Neural cell (in vitro differentiated cells): ENCODE results near the gene SPRYD3. TPM values are rescaled to one million over a fixed set of nuclear protein-coding genes. Genes with fewer than 3 reads are reported as not detected.

Experiments
- H2AFZ ChIP-seq: fragments of 200-600, 300-800 bp; sonication (generic), shearing (Covaris generic); 2 replicates; pipeline ENCODE4 v1.6.0; 2014; ENCODE audit warnings: low read depth, mild to moderate bottlenecking, antibody characterized with exemption, low read length, moderate library complexity
- H3F3A ChIP-seq: fragments of 200-600 bp; shearing (Covaris generic); 2 replicates; pipeline ENCODE4 v1.6.1; 2016; ENCODE audit warnings: mild to moderate bottlenecking, moderate library complexity, mixed read lengths, antibody characterized with exemption, low read length; ENCODE audit not compliant: insufficient read depth, poor library complexity, severe bottlenecking
- H3K27ac ChIP-seq: fragments of 200-600, 300-800 bp; sonication (generic), shearing (Covaris generic); 2 replicates; pipeline ENCODE4 v1.5.1; 2014; ENCODE audit warnings: mild to moderate bottlenecking, low read length, moderate library complexity
- H3K27me3 ChIP-seq: fragments of 300-800, 200-600 bp; sonication (generic), shearing (Covaris generic); 2 replicates; pipeline ENCODE4 v1.6.0; 2014; ENCODE audit warnings: mild to moderate bottlenecking, low read depth, low read length, moderate library complexity; ENCODE audit not compliant: insufficient read depth
- H3K36me3 ChIP-seq: fragments of 300-800, 200-600 bp; sonication (generic), shearing (Covaris generic); 2 replicates; pipeline ENCODE4 v1.5.1; 2014; ENCODE audit warnings: mild to moderate bottlenecking, antibody characterized with exemption, low read length, moderate library complexity; ENCODE audit not compliant: insufficient read depth
- H3K4me2 ChIP-seq: fragments of 300-800, 200-600 bp; sonication (generic), shearing (Covaris generic); 2 replicates; pipeline ENCODE4 v1.6.0; 2014; ENCODE audit warnings: mild to moderate bottlenecking, low read length
- H3K4me3 ChIP-seq: fragments of 300-800, 200-600 bp; sonication (generic), shearing (Covaris generic); 2 replicates; pipeline ENCODE4 v1.5.1; 2014; ENCODE audit warnings: mild to moderate bottlenecking, low read length, moderate library complexity
- H3K79me2 ChIP-seq: fragments of 200-600 bp; shearing (Covaris generic); replicated peaks from 2 replicates; pipeline ENCODE4 v1.6.0; 2014; ENCODE audit warnings: mild to moderate bottlenecking, low read length, moderate library complexity; ENCODE audit not compliant: insufficient read depth
- H3K9ac ChIP-seq: fragments of 300-800, 200-600 bp; sonication (generic), shearing (Covaris generic); 2 replicates; pipeline ENCODE4 v1.6.1; 2016; ENCODE audit warnings: mild to moderate bottlenecking, low read length, mixed read lengths
- H3K9me2 ChIP-seq: fragments of 200-600 bp; shearing (Covaris generic); 2 replicates; pipeline ENCODE4 v1.6.1; 2016; ENCODE audit warnings: mild to moderate bottlenecking, low read length, mixed read lengths; ENCODE audit not compliant: insufficient read depth
- H3K9me3 ChIP-seq: fragments of 200-600, 300-800 bp; sonication (generic), shearing (Covaris generic); 2 replicates; pipeline ENCODE4 v1.6.1; 2016; ENCODE audit warnings: mild to moderate bottlenecking, mixed run types, low read length, moderate library complexity, mixed read lengths
- H4K20me1 ChIP-seq: fragments of 200-600 bp; shearing (Covaris generic); 2 replicates; pipeline ENCODE4 v1.6.1; 2016; ENCODE audit warnings: mild to moderate bottlenecking, mixed run types; ENCODE audit not compliant: insufficient read depth
- CTCF ChIP-seq: fragments of 450-650 bp; IDR thresholded peaks from 2 replicates; pipeline ENCODE4 v1.5.1; 2014; ENCODE audit warnings: antibody characterized with exemption, mild to moderate bottlenecking, moderate library complexity; ENCODE audit not compliant: poor library complexity, severe bottlenecking
- EP300 ChIP-seq: fragments of 450-650 bp; conservative IDR thresholded peaks from 2 replicates; pipeline ENCODE4 v1.6.1; 2014; ENCODE audit warnings: antibody characterized with exemption, mild to moderate bottlenecking, moderate library complexity; ENCODE audit not compliant: poor library complexity, severe bottlenecking
- EZH2 ChIP-seq: fragments of 200-600, 300-800 bp; shearing (Covaris generic), sonication (generic); IDR thresholded peaks from 2 replicates; pipeline ENCODE4 v1.6.1; 2014; ENCODE audit warnings: antibody characterized with exemption, low read length, borderline replicate concordance, mild to moderate bottlenecking; ENCODE audit not compliant: insufficient read depth, poor library complexity, severe bottlenecking
- MXI1 ChIP-seq: fragments of 450-650 bp; conservative IDR thresholded peaks from 2 replicates; pipeline ENCODE4 v1.6.1; 2014; ENCODE audit warnings: antibody characterized with exemption, mild to moderate bottlenecking; ENCODE audit not compliant: poor library complexity, severe bottlenecking
- POLR2AphosphoS5 ChIP-seq: IDR thresholded peaks from 2 replicates; pipeline ENCODE4 v1.6.1; 2012
- RAD21 ChIP-seq: fragments of 450-650 bp; conservative IDR thresholded peaks from 2 replicates; pipeline ENCODE4 v1.6.1; 2014; ENCODE audit warnings: antibody characterized with exemption, mild to moderate bottlenecking, moderate library complexity
- REST ChIP-seq: IDR thresholded peaks from 2 replicates; pipeline ENCODE4 v1.6.1; 2012; ENCODE audit warnings: borderline replicate concordance
- SMC3 ChIP-seq: fragments of 450-650 bp; conservative IDR thresholded peaks from 2 replicates; pipeline ENCODE4 v1.6.1; 2014; ENCODE audit warnings: antibody characterized with exemption, mild to moderate bottlenecking, moderate library complexity; ENCODE audit not compliant: poor library complexity
- TAF1 ChIP-seq: IDR thresholded peaks from 2 replicates; pipeline ENCODE4 v1.6.1; 2012; ENCODE audit warnings: low read depth
- polyA plus RNA-seq: library from polyadenylated mRNA; depleted of rRNA; stranded (reverse); fragments of >200 nt; gene quantifications from 2 replicates; pipeline ENCODE4 v1.2.3, GENCODE V29; 2014

Gene SPRYD3
- polyA plus RNA-seq, 1 donor from 2014 or later: 20.8 TPM

- no peaks in the 10 kb centered on the region for H3K27me3 ChIP-seq
- H3K4me2 ChIP-seq: no peak overlapping the region
- no peaks in the 10 kb centered on the region for H3K36me3 ChIP-seq
- H4K20me1 ChIP-seq: no peaks in the 10 kb centered on the region
- H2AFZ ChIP-seq: no peak overlapping the region
- TF ChIP-seq RAD21: no peak
- TF ChIP-seq REST: no peak
- no peak for TF ChIP-seq CTCF
- no peak for TF ChIP-seq TAF1
- TF ChIP-seq EZH2: no peak
- peak; percentile 30 for TF ChIP-seq POLR2AphosphoS5
- no peak for TF ChIP-seq MXI1
- TF ChIP-seq SMC3: no peak
- TF ChIP-seq EP300: no peak
- H3K27ac ChIP-seq: no peak overlapping the region
- H3F3A ChIP-seq: no peaks in the 10 kb centered on the region
- H3K9ac ChIP-seq: no peak overlapping the region
- no peaks in the 10 kb centered on the region for H3K9me2 ChIP-seq
- H3K79me2 ChIP-seq: no peaks in the 10 kb centered on the region
- no peak overlapping the region for H3K4me3 ChIP-seq
- no peaks in the 10 kb centered on the region for H3K9me3 ChIP-seq
These were observed 27.9 kb downstream of the SPRYD3 start for GRCh38 chr12:53051058-53051880.

- no peak overlapping the region for H3K9ac ChIP-seq
- no peaks in the 10 kb centered on the region for H4K20me1 ChIP-seq
- no peaks in the 10 kb centered on the region for H3K9me2 ChIP-seq
- no peaks in the 10 kb centered on the region for H3K79me2 ChIP-seq
- no peaks in the 10 kb centered on the region for H3K36me3 ChIP-seq
- no peaks in the 10 kb centered on the region for H3K27me3 ChIP-seq
- no peak overlapping the region for H3K4me2 ChIP-seq
- no peaks in the 10 kb centered on the region for H3K9me3 ChIP-seq
- H3F3A ChIP-seq: no peaks in the 10 kb centered on the region
- TF ChIP-seq REST (no peak), RAD21 (no peak), MXI1 (no peak), SMC3 (no peak)
- no peak overlapping the region for H3K4me3 ChIP-seq
- H3K27ac ChIP-seq: no peak overlapping the region
- H2AFZ ChIP-seq: no peak overlapping the region
These were observed 28.6 kb downstream of the SPRYD3 start for GRCh38 chr12:53050426-53051057.
